K562 (cell line): ENCODE measurements around the gene TTC27. TPM values are rescaled to one million over a fixed set of nuclear protein-coding genes. Genes with fewer than 3 reads are reported as not detected.
A peak's percentile ranks its signal among the peaks of the same experiment; 100 is the strongest.

Experiments used
- ATAC-seq: fragments of 200-7000 bp; cut with Tn5 transposase; 3 replicates; pipeline ENCODE4 v1.9.1; 2020; ENCODE audit warnings: moderate library complexity
- BruUV-seq: library from RNA; stranded (reverse); fragments of 400-500 nt; replicated peaks from 2 replicates; lab custom pipeline; 2021; lab: Mats Ljungman, UMichigan
- CTCF ChIA-PET: fragments of 300-600 bp; formaldehyde crosslinking; extraction: SDS; loops from one replicate; lab custom pipeline; 2021; ENCODE audit warnings: low intra/inter-chr PET ratio; lab: Yijun Ruan, JAX
- POLR2A ChIA-PET: fragments of 300-600, 350-650 bp; sonication (Branson Sonifier 250); formaldehyde crosslinking; extraction: SDS; loops from one replicate; lab custom pipeline; 2021; ENCODE audit warnings: antibody characterized with exemption, inconsistent platforms; lab: Yijun Ruan, JAX
- DNase-seq, 4 experiments: peaks; one replicate each; pipeline versions ENCODE4 v3.0.0 to v3.0.0-alpha.2; 2011 to 2018; ENCODE audit warnings: low spot score in 3 of 4, mixed read lengths in 3 of 4; ENCODE audit errors: extremely low read depth in 1 of 4
- FAIRE-seq: peaks from 2 replicates; lab custom pipeline; 2011; peaks lifted over from hg19 to GRCh38; lab: Jason Lieb, UNC
- H2AFZ ChIP-seq: 2 replicates; pipeline ENCODE4 v1.6.0; 2011; ENCODE audit warnings: low read depth, low read length, control low read depth, inconsistent platforms
- H3K27ac ChIP-seq: fragments of 200-600 bp; 3 replicates; pipeline ENCODE4 v1.8.0; 2011; ENCODE audit warnings: low read depth, mild to moderate bottlenecking, control low read depth, inconsistent platforms, low read length, moderate library complexity, mixed read lengths; ENCODE audit errors: extremely low read depth
- H3K27me3 ChIP-seq, 2 experiments: fragments of 300-600 bp in 1 of 2; 2 replicates in 1 of 2; 3 replicates in 1 of 2; pipeline versions ENCODE4 v1.6.0 to v1.8.0; 2011; ENCODE audit warnings: inconsistent platforms in 2 of 2, low read length in 2 of 2, mild to moderate bottlenecking in 1 of 2, mixed read lengths in 1 of 2, moderate library complexity in 1 of 2; ENCODE audit not compliant: control insufficient read depth in 2 of 2, insufficient read depth in 2 of 2
- H3K36me3 ChIP-seq: fragments of 300-600 bp; 3 replicates; pipeline ENCODE4 v1.8.0; 2011; ENCODE audit warnings: mild to moderate bottlenecking, low read length, inconsistent platforms; ENCODE audit not compliant: control insufficient read depth, insufficient read depth
- H3K4me1 ChIP-seq, 2 experiments: fragments of 200-600 bp in 1 of 2; replicated peaks in 1 of 2; 2 replicates in 1 of 2; 3 replicates in 1 of 2; pipeline versions ENCODE4 v1.5.1 to v1.8.0; 2011; ENCODE audit warnings: inconsistent platforms in 2 of 2, low read length in 2 of 2, mild to moderate bottlenecking in 1 of 2, mixed read lengths in 1 of 2, moderate library complexity in 1 of 2; ENCODE audit not compliant: control insufficient read depth in 2 of 2, insufficient read depth in 2 of 2
- H3K4me2 ChIP-seq: 2 replicates; pipeline ENCODE4 v1.6.1; 2011; ENCODE audit warnings: low read length, control low read depth, inconsistent platforms, mixed read lengths; ENCODE audit not compliant: insufficient read depth
- H3K4me3 ChIP-seq: fragments of 200-600 bp; sonication (generic), shearing (Covaris generic); 2 replicates; pipeline ENCODE4 v1.5.1; 2016; ENCODE audit warnings: control low read depth, inconsistent platforms
- H3K79me2 ChIP-seq: fragments of 200-600 bp; 3 replicates; pipeline ENCODE4 v1.8.0; 2011; ENCODE audit warnings: low read length, inconsistent platforms; ENCODE audit not compliant: control insufficient read depth, insufficient read depth
- H3K9ac ChIP-seq, 2 experiments: 2 replicates each; pipeline versions ENCODE4 v1.6.0 to v1.6.1; 2011; ENCODE audit warnings: low read depth in 2 of 2, low read length in 2 of 2, control low read depth in 1 of 2, inconsistent platforms in 1 of 2, mild to moderate bottlenecking in 1 of 2, mixed read lengths in 1 of 2; ENCODE audit not compliant: insufficient read depth in 1 of 2
- H3K9me1 ChIP-seq: one replicate; pipeline ENCODE4 v1.6.0; 2011; ENCODE audit warnings: inconsistent platforms, mild to moderate bottlenecking, low read length, moderate library complexity; ENCODE audit not compliant: control insufficient read depth, insufficient read depth
- H3K9me3 ChIP-seq: replicated peaks from 2 replicates; pipeline ENCODE4 v1.5.1; 2011; ENCODE audit warnings: low read depth, low read length, inconsistent platforms; ENCODE audit not compliant: control insufficient read depth, insufficient read depth
- H4K20me1 ChIP-seq: replicated peaks from 2 replicates; pipeline ENCODE4 v1.6.1; 2011; ENCODE audit warnings: low read length, inconsistent platforms, mixed read lengths; ENCODE audit not compliant: control insufficient read depth, insufficient read depth
- ADNP ChIP-seq: fragments of 200-800 bp; sonication (Bioruptor generic); IDR thresholded peaks from 2 replicates; pipeline ENCODE4 v1.6.1; 2016; ENCODE audit warnings: missing genetic modification characterization, missing compliant biosample characterization
- EGR1 ChIP-seq: fragments of 450-650 bp; conservative IDR thresholded peaks from 2 replicates; pipeline ENCODE4 v1.6.1; 2017; ENCODE audit warnings: mild to moderate bottlenecking
- GMEB1 ChIP-seq: fragments of 250-450 bp; sonication (Bioruptor Pico); IDR thresholded peaks from 2 replicates; pipeline ENCODE4 v1.4.0; 2020; ENCODE audit warnings: mild to moderate bottlenecking
- MCM3 ChIP-seq: fragments of 450-650 bp; IDR thresholded peaks from 2 replicates; pipeline ENCODE4 v1.6.1; 2016
- NR0B1 ChIP-seq: fragments of 450-650 bp; IDR thresholded peaks from one replicate; pipeline ENCODE4 v1.6.1; 2018; ENCODE audit warnings: mild to moderate bottlenecking, moderate library complexity; ENCODE audit not compliant: partially characterized antibody
- WGBS: fragments of 100-300 bp; shearing (Covaris generic); methylation state at CpG from one replicate; pipeline ENCODE4 v1.1.6; 2016; ENCODE audit warnings: low coverage, mixed read lengths; ENCODE audit not compliant: insufficient coverage; ENCODE audit errors: missing lambda C conversion rate; 5-methylcytosine and 5-hydroxymethylcytosine counted together
- in situ Hi-C: fragments of 300-500 bp; cut with MboI; formaldehyde crosslinking; loops from 4 replicates; pipeline ENCODE4 v1.15.0; 2018; ENCODE audit warnings: inconsistent platforms, mixed read lengths
- intact Hi-C: fragments of 100-400 bp; cut with micrococcal nuclease; formaldehyde crosslinking; loops from 2 replicates; pipeline ENCODE4 v1.14.2; 2022
- polyA plus RNA-seq, 8 experiments: library from polyadenylated mRNA; depleted of rRNA in 4 of 8; stranded (reverse) in 5 of 8; unstranded in 3 of 8; fragments of >200 nt; fragmentation: Nextera tagmentation in 2 of 8; fragmentation: Illumina TruSeq in 1 of 8; extraction: Ambion mirVana in 2 of 8; extraction: Trizol in 1 of 8; gene quantifications; 2 replicates each; pipeline versions ENCODE4 v1.2.1 to v1.2.3, GENCODE V29; 2011 to 2014; ENCODE audit warnings: inconsistent platforms in 1 of 8, missing spikeins in 1 of 8
- total RNA-seq, 7 experiments: library from RNA; depleted of rRNA in 6 of 7; stranded (reverse); fragments of >200 nt in 6 of 7; fragmentation: Illumina TruSeq in 2 of 7; extraction: Trizol in 2 of 7; gene quantifications; 2 replicates each; pipeline versions ENCODE4 v1.2.1 to v1.2.3, GENCODE V29; 2011 to 2021; ENCODE audit warnings: low replicate concordance in 1 of 7

TTC27 gene
- total and polyA plus RNA-seq, 9 of the 15 experiments (the other 6 are each of a cell fraction or from before 2014, with no cell fraction given) = 44.3 to 93.4 (median 57.3) TPM

- TF ChIP-seq GMEB1 (CRISPR knock-in tag) (no peak), NR0B1 (no peak)
Observed at GRCh38 chr2:32656069-32656468, 28.2 kb downstream of the TTC27 start (continued).

- intact Hi-C loops (no loop called here), in situ Hi-C loops (no loop called here)
- DNase-seq (no peak), FAIRE-seq (no peak), ATAC-seq (no peak)
- Histone ChIP-seq H3K4me1 (no peaks in the 10 kb centered on the region), H3K4me2 (no peak overlapping the region), H3K4me3 (no peak overlapping the region), H3K27ac (no peak overlapping the region), H2AFZ (no peak overlapping the region), H3K9me3 (no peaks in the 10 kb centered on the region), H3K9me1 (no peaks in the 10 kb centered on the region), H3K27me3 (no peaks in the 10 kb centered on the region), H3K79me2 (no peaks in the 10 kb centered on the region), H4K20me1 (no peaks in the 10 kb centered on the region), H3K9ac (no peak overlapping the region), H3K36me3 (peaks cover 24% of the 10 kb centered on the region; the same call in 2 of the 3 replicates)
- ChIA-PET POLR2A (interaction anchor here (0.6 kb wide), 1 partner anchor 447 kb away, joined by 3 read pairs; no protein-coding TSS in a partner anchor), CTCF (no interaction called here)
- BruUV-seq = no TSS peak
- 78% methylated on average over 8 of the region's 8 CpGs for WGBS
- TF ChIP-seq MCM3 (no peak), ADNP (0 out of 2 replicates have a peak, but pooled peaks have one; percentile 29), EGR1 (0 out of 2 replicates have a peak, but pooled peaks have one; percentile 14)
Observed at GRCh38 chr2:32663864-32664263, 36.0 kb downstream of the TTC27 start.
